Measurements from ENCODE around the gene FRRS1L.

DNA sequence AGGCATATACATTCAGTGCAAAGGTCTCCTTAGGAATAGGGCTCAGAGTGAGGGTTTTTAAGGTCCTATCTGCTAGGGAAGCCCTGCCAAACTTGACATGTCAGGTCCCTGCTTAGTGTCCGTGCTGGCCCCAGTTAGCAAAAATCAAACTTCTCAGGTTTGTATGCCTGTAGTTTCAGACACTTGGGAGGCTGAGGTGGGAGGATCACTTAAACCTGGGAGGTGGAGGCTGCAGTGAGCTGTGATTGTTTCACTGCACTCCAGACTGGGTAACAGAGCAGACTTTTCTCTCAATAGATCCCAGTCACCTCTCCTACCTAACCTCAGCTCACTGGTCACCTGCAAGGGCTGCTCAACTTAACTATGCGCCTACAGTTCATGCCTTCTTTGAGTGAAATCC, 28.6 kb downstream of the FRRS1L start:
- TF ChIP-seq, protein P1, sequence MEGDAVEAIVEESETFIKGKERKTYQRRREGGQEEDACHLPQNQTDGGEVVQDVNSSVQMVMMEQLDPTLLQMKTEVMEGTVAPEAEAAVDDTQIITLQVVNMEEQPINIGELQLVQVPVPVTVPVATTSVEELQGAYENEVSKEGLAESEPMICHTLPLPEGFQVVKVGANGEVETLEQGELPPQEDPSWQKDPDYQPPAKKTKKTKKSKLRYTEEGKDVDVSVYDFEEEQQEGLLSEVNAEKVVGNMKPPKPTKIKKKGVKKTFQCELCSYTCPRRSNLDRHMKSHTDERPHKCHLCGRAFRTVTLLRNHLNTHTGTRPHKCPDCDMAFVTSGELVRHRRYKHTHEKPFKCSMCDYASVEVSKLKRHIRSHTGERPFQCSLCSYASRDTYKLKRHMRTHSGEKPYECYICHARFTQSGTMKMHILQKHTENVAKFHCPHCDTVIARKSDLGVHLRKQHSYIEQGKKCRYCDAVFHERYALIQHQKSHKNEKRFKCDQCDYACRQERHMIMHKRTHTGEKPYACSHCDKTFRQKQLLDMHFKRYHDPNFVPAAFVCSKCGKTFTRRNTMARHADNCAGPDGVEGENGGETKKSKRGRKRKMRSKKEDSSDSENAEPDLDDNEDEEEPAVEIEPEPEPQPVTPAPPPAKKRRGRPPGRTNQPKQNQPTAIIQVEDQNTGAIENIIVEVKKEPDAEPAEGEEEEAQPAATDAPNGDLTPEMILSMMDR (IDR thresholded peaks at IDR 0.05; ENCODE audit: low read length), result no peak
- TF ChIP-seq EZH2 (IDR thresholded peaks at IDR 0.05; ENCODE audit: borderline replicate concordance, low read length), result no peak

All from OCI-LY1 (cell line).